ENCODE data around the gene IFT25.
A peak's percentile ranks its signal among the peaks of the same experiment; 100 is the strongest.
"Not testable (repeated sequence)": the region's sequence is repeated elsewhere in the genome, so short reads cannot be mapped to it uniquely, and the experiment has no call there.

Gene IFT25

DNA sequence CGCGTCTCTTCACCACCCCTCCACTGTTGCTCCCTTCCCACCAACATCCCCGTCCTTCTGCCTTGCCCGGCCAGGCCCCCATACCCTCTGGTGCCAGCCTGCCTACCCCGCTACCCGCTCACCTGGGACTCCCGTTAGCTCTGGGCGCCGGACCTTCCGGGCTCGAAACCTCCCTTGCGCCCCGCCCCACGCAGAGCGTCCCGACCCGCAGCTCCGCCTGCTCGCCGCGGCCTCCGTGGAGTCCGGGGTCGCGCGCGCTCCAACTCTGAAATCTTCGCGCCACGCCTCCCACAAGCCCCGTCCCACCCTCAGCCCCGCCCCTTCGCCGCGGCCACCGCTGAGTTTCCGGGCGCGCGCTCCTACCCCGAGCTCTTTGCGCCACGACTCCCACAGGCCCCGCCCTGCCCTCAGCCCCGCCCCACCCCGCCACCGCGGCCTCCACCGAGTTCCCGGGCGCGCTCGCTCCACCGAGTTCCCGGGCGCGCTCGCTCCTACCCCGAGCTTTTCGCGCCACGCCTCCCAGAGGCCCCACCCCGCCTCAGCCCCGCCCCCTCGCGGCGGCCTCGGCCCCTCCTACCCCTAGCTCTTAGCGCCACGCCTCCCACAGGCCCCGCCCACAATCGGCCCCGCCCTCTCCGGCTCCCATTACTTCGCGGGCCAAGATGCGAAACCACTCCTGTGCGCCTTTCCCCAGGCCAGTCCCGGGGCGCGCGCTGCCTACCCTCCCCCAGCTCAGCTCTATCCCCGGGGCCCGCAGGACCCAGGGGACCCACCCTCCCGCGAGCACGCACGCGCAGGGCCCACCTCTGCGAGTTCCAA is at the start of gene IFT25:
IFT25 (minus strand) TSS at position 267 of the 819 bp plus-strand sequence. CDS start 5,617 bp downstream, outside the sequence.
- peak; percentile 93 for DNase-seq (ENCODE audit: low spot score)

DNA sequence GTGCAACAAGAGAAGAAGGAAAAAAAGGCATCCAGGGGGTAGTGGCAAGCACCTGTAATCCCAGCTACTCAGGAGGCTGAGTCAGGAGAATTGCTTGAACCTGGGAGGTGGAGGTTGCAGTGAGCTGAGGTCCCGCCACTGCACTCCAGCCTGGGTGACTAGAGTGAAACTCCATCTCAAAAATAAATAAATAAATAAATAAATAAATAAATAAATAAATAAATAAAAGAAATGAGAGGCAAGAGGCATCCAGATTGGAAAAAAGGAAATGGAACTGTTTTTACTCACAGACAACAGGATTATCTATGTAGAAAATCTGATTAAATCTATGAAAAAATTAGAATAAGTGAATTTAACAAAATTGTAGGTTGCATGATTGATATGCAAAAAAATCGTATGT is 49.0 kb upstream of the IFT25 start:
- DNase-seq (ENCODE audit: low spot score), result not testable (repeated sequence)

DNA sequence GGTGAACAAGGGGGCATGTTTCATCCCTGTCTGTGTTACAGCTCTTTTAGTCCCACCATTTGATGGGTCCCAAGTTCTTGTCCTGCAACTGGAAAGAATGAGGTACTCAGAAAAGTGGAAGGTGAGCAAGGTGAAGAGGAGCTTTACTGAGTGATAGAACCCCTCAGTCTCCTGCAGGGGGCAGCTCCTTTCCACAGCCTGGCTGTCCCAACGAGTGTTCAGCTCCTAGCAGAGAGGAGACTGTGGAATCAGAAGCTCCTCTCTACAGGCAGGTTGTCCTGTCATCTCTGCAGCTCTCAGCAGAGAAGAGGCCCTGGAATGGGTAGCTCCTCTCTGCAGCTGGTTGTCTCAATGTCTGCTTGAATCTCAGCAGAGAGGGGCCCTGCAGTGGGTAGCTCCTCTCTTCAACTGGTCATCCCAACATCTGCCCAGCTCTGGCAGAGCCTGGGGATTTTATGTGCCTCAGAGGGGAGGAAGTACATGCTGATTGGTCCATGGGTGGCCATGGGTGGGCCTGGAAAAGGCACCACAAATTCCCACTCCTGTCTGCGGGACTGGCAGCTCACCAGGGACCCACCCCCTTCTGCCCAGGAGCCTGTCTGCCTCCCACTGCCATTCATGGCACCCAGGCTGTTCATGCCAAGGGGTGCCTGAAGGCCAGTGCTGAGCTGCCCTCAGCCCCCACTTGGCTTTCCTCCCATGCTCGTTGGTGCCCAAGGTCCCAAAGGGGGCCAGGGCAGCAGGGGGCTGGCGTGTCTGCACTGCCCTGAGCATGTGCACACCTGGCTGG is 46.8 kb upstream of the IFT25 start:
- DNase-seq (ENCODE audit: low spot score), result no peak

DNA sequence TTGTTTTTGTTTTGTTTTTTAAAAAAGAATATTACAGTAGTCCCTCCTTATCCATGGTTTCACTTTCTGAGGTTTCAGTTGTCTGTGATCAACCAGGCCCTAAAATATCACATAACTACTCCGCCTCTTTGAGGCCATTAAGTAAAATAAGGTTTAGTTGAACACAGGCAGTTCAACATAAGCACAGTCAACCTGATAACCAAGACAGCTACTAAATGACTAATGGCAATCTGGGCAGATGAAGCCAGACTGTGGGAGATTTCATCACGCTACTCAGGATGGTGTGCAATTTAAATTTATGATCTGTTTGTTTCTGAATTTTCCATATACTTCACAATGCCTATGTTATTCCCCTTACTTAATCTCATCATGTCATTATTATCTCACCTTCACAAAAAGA is 42.4 kb upstream of the IFT25 start:
- no peak for DNase-seq (ENCODE audit: low spot score)

DNA sequence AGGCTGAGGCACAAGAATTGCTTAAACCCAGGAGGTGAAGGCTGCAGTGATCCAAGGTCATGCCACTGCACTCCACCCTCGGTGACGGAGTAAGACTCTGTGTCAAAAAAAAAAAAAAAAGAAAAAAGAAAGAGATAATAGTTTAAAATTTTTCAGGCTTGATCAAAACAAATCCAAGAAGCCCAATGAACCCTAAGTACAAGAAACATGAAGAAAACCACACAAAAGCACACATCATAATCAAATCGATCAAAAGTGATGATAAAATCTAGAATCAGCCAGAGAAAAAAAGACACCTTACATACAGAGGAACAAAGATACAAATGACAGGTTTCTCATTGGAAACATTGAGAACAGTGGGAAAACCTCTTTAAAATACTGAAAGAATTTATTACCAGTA is 41.0 kb upstream of the IFT25 start:
- DNase-seq (ENCODE audit: low spot score), result no peak

DNA sequence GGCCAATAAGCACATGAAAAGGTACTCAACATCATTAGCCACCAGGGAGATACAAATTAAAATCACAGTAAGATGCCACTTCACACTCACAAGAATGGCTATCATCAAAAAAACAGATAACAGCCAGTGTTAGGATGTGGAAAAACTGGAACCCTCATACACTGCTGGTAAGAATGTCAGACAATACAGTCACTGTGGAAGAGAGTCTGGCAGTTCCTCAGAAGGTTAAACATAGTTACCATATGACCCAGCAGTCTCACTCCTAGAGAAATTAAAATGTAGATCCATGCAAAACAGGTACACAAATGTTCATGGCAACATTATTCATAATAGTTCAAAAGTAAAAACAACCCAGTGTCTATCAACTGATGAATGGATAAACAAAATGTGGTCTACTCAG is 39.2 kb upstream of the IFT25 start:
- no peak for DNase-seq (ENCODE audit: low spot score)

DNA sequence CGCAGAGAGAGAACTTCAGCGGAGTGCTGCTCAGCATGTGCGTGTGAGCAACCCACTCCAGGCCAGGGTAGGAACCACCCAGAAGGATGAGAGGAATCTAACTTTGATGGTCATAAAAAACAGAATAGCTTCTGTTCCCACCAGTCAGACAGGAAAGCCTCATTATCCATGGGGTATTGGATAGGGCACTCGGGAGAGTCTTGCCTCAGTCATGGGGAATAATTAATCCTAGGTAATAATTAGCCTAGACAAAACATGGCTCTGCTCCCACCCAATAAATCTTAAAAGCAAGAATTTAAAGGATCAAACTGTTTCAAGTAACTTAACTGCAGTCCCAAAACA is 37.2 kb upstream of the IFT25 start:
- DNase-seq (ENCODE audit: low spot score), result no peak

DNA sequence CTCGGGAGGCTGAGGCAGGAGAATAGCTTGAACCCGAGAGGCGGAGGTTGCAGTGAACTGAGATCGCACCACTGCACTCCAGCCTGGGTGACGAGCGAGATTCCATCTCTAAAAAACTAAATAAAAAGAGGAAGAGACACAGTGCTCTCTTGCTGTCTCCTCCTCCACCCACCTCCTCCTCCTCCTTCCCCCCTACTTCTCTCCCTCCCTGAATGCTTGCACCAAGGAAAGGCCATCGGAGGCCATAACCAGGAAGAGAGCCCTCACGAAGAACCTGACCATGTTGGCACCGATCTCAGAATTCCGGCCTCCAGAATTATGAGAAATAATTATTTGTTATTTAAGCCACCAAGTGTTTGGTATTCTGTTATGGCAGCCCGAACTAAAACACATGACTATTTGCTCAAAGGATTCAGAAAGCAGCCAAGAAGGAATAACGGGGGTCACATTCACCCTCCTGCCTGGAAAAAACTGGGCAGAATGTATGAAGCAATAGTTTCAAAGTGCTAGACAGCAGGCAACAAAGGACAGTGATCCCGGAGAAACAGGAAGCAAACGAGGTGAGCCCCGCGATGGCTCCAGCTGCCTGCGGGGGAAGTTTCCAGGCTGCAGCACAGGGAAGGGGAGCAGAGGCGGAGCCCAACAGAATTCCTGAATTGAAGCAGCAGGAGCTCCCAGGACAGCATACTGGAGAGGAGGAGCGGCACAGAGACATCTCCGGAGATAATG is 36.7 kb upstream of the IFT25 start:
- DNase-seq (ENCODE audit: low spot score), result no peak

DNA sequence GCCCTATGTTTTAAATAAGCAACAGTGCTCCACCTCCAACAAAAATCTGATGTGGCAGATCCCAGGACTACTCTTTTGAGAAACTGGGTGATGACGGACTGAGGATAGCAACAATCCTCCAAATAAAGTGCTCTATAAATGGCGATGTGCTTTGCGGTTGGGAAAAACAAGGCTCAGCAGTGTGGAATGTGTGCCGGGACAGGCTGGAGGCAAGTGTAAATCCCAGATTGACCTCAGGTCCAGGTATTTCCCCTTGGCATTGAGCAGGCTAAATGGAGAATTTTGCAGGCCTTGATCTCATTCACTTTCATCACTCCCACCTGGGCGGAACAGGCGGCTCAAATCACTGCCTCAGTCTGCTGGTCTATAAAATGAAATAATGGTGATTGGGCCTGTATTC is 35.7 kb upstream of the IFT25 start:
- DNase-seq (ENCODE audit: low spot score), result no peak

DNA sequence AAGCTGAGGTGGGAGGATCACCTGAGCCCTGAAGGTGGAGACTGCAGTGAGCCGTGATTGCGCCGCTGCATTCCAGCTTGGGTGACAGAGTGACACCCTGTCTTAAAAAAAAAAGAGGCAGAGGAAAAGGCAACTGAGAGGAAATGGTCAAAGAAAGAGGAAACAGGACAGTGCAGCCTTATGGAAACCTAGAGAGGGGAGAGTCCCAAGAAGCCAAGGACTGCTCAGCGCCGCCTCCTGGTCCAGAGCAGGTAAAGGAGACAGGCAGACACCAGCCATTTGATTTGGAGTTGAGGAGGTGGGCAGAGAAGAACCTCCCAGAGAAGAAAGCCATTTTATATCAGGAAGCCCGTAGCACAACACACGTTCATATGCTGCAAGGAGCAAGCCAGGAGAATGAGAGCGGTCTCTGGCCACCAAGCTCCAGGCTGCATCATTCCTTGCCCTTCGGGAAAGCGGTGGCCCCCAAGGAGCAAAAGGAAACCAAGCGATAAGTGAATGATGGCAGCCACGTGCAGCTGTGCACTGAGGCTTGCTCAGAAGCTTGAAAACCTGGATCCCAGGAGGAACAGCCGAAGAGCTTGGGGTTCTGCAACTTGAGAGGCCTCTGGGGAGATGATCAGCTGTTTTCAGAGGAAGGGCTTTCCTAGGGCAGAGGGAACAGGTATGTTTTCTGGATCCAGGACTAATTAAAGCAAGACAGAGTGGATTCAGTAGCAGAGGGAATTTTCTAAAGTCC is 34.4 kb upstream of the IFT25 start:
- DNase-seq (ENCODE audit: low spot score), result no peak

DNA sequence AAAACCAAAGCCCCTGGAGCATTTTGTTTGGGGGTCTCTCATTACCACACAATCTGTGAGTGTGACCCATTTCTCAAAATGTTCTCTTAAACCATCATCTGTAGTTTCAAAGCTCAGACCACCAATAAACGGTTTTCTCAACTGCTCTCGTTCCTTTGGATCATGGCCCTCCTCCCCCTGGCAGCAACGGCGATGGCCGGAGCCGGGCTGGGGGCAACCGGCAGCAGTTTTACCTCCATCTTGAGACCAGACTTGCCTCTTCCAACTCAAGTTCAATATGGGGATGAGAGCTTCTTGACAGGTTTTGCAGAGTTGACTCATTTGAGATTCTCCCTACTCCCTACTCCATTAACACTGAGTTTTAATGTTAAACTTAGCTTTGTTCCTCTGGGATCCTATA is 30.4 kb upstream of the IFT25 start:
- DNase-seq (ENCODE audit: low spot score), result no peak

DNA sequence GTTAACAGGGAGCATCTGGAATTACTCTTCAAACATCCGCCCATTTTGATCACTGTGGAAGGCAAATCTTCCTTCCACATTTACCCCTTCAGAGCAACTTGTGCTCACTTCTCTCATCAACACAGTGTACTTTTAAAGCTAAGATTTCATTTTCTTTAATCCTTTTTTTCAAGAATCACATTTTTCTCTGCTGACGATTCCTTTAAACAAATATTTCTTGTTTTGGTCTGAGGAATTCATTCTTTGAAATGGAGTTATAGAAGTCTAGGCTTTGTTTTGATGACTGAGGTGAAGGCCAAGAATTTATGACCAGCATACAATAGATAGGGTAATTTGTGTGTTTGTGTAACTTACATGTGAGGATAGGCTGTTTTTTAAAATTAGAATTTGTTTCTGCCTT is 26.2 kb upstream of the IFT25 start:
- DNase-seq (ENCODE audit: low spot score), result no peak

DNA sequence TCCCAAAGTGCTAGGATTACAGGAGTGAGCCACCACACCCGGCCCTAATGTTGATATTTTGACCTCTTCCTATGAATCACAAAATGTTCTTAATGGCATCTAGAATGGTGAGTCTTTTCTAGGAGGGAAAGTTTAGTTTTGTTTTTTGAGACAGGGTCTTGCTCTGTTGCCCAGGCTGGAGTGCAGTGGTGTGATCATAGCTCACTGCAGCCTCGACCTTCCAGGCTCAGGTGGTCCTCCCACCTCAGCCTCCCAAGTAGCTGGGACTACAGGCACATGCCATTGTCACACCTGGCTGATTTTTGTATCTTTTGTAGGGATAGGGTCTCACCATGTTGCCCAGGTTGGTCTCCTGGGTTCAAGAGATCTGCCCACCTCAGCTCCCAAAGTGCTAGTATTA is 23.8 kb upstream of the IFT25 start:
- not testable (repeated sequence) for DNase-seq (ENCODE audit: low spot score)

DNA sequence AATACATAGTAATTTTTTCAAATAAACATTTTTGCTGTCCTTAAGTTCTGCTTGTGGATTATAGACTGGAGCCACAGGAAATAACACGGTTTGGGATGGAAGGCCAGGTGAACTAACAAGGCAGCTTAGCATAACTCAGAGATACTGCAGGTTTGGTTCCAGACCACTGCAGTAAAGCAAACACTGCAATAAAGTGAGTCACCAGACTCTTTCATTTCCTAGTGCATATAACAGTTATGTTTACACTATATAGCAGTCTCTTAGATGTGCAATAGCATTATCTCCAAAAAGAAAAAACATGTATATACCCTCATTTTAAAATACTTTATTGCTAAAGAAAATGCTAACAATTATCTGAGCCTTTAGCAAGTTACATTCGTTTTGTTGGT is 22.6 kb upstream of the IFT25 start:
- DNase-seq (ENCODE audit: low spot score), result no peak

DNA sequence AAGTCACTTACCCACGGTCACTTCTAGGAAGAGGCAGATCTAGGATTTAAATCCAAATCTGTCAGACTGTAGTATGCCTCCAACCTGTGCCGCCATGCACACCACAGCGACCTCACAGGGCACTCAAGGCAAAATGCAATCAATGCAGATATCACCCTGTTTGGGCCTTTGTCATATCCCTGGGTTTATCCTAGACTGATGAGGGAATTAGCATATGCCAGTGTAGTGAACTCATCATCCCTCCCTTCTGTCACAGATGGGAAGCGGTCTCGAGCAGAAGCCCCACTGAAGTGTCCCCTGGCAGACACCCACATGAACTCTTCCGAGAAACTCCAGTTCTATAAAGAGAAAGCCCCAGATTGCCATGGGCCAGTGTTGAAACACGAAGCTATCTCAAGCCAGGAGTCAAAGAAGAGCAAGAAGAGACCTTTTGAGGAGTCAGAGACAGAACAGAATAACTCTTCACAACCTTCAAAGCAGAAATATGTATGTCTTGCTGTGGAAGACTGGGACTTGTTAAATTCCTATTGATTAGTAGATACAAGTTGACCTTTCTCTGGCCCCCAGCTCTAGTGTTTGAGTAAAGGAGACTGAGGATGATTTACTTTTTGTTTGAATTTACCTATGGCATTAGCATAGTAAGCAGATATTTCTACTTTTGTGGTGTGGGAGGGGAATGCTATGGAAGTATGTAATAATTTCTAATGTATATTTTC is 22.1 kb upstream of the IFT25 start:
- DNase-seq (ENCODE audit: low spot score), result no peak

DNA sequence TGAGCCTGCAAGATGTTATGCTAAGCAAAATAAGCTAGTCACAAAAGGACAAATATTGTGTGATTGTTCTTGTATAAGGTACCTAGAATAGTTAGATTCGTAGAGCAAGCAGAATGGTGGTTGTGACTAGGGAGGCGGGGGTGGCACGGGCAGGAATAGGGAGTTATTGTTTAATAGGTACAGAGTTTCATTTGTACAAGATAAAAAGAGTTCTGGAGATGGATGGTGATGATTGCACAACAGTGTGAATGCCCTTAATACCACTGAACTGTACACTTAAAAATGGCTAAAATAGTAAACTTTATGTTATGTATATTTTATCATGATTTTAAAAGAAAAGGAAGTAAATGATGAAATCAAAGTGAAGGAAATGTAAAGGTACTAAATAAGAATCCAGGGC is 21.3 kb upstream of the IFT25 start:
- no peak for DNase-seq (ENCODE audit: low spot score)

DNA sequence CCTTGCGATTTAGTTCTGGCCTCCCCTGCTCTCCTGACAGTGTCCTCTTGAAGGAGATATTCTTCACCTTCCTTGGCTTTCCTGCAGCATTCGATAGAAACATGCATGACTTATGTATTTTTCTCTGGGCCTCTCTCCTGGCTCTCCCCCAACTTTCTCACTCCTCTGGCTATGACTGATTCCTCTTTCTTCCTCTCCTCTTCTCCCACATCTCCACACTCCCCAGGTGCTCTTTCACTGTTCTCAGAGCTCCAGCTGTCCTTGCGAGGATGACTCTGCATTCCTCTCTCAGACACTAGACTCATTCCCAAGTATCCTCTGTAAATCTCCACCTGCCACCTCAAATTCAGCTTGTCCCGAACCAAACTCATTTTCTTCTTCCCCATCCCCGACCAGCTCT is 18.6 kb upstream of the IFT25 start:
- DNase-seq (ENCODE audit: low spot score), result no peak

DNA sequence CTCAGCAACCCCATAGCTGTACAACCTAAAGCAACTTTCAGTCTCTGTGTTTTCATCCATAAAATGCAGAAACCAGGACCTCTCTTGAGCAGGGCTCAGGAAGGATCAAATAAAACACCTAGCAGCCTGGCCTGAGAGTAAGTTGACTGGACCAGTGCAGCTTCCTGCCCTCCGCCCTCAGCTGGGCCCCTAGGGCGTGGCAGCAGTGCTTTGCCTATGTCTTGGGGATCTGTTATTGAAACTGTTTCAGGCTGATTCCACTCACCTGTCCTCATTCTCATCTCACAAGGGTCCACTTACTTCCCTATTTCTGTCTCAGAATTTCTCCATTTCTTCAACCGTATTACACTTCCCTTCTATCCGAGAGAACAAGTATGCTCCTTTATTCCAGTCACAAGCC is 18.0 kb upstream of the IFT25 start:
- DNase-seq (ENCODE audit: low spot score), result no peak

DNA sequence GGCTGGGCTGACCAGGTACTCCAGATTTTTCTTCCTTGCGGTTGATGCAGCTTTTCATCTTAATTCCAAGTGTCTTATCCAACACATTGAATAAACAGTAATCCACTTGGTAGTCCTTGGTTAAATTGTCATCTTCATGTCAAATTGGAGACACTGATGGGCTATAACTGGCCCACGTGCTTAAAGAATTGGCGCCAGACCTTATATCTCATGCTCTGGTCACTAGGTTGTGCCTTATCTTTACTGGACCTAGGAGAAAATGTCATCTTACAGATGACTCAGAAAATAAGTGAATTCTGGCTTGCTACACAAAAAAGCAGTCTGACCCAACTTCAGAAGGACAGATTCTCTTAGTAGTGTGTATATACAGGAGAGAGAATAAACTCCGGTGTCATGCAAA is 16.9 kb upstream of the IFT25 start:
- no peak for DNase-seq (ENCODE audit: low spot score)

DNA sequence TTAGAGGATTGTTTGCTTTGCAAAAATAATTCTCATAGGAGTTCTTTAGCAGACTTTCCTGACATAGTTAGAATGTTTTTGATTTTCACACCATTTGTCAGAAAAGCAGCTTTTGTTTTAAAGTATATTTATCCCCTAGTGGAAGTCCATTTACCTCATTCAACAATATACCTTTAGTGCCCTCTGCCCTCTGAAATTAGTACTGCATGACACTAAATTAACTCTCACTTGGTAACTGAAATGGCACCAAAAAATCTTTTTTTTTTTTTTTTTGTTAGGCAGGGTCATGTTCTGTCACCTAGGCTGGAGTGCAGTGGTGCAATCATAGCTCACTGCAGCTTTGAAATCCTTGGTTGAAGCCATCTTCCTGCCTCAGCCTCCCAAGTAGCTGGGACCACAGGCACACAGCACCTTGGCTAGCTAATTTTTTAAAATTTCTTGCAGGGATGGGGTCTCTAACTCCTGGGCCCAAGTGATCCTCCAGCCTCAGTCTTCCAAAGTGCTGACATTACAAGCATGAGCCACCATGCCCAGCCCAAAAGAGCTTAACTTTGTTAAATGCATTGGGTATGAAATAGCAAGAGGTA is 14.3 kb upstream of the IFT25 start:
- peak; percentile 75 for DNase-seq (ENCODE audit: low spot score)

DNA sequence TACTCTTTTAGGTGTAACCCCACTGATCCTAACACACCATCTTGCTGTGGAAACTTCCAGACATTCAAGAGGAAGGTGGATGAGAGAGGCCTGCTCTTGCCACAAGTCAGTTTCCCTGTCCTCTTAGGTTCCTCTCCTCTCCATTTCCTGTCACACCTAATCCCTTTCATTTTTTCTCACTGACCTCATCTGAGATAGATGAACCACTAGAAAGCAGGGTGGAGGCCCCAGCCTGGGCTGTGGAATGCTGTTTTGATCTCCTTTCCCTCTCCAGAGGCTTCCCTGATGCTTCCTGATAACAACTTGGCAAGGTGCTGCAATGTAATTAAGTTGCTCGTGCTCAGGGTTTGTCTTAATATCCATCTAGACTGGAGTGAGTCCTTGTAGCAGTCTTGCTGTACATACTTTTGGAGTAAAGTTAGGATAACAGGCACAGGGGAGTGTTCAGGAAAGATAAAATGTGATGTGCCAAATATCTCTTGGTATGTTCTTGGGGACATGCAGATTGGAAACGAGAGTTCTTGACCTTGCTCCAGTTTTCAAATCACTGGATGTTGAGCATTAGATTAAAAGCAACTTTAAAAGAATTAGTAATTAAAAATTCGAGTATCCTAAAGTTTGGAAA is 11.8 kb upstream of the IFT25 start:
- DNase-seq (ENCODE audit: low spot score), result no peak
